HG02840 (cell line): ENCODE data around the gene PUS7.
A peak's percentile ranks its signal among the peaks of the same experiment; 100 is the strongest.
"Not testable (repeated sequence)": the region's sequence is repeated elsewhere in the genome, so short reads cannot be mapped to it uniquely, and the experiment has no call there.

Experiments used
- ATAC-seq: cut with Tn5 transposase; IDR thresholded peaks from one replicate; pipeline ENCODE4 v1.9.1; 2021; ENCODE audit warnings: mild to moderate bottlenecking, moderate library complexity, moderate number of reproducible peaks; ENCODE audit not compliant: unreplicated experiment, low FRiP score

Gene PUS7

DNA sequence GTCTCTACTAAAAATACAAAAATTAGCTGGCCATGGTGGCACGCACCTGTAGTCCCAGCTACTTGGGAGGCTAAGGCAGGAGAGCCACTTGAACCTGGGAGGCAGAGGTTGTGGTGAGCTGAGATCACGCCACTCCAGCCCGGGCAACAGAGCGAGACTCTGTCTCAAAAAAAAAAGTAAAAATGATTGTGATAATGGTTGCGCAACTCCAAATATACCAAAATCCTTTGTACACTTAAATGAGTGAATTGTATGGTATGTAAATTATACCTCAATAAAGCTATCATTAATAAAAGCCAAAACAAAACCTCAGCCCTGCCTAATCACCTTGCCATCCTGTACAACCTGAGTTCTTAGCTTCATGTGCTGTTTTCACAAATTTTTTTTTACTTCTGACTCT is 71.2 kb downstream of the PUS7 start:
- not testable (repeated sequence) for ATAC-seq

DNA sequence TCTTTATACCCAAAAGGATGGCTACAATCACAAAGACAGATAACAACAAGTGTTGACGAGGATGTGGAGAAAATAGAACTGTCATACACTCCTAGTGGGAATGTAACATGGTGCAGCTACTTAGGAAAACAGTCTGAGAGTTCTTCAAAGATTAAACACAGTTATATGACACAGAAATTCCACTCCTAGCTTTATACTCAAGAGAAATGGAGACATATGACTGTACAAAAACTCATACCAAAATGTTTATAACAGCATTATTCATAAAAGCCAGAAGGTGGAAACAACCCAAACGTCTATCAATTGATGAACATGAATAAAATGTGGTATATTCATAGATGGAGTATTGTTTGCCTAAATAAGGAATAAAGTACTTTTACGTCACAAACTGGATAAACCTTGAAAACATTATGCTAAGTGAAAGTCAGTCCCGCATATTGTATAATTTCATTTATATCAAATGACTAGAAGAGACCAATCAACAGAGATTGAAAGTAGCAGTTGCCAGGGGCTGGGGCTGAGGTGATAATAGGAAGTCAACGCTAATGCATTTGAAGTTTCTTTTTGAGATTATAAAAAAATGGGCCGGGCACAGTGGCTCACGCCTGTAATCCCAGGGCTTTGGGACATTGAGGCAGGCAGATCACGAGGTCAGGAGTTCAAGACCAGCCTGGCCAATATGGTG is 71.8 kb downstream of the PUS7 start:
- ATAC-seq: no peak

DNA sequence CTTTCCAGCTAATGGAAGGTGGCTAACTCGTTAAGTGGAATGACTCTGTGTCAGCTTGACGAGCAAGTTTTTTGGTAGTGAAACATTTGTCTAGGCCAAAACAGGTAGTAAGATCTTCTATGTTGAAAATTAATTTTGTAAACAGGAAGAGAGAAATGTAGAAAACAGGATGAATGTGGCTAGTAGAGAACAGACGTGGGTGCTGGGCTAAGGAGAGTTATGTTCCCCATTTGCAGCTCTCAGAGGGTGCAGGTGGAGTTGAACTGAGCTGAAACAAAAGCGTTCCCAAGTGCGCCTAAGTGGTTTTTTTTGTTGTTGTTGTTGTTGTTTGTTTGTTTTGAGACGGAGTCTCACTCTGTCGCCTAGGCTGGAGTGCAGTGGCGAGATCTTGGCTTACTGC is 73.9 kb downstream of the PUS7 start:
- ATAC-seq: peak; percentile 83

DNA sequence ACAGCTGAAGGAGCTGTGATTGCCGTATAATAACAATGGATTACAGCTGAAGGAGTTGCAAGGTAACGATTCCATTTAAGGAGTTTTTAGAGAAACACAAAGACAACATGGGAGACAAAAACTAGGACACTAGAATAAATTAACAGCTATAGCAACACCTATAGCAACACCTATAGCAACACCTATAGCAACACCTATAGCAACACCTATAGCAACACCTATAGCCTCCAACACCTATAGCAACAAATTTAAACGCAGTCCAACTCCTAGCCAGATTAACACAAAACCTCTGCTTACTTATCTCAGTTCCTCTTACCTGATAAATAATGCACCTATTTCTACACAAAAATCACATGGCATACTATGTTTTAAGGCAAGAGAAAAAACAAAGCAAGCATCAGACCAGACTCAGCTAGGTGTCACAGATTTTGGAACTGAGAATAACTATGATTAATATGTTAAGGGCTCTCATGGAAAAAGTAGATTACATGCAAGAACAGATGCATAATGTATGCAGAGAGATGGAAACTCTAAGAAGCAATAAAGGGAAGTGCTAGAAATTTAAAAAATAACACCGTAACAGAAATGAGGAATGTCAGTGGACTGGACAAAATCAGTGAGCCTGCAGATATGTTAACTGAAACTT is 77.6 kb downstream of the PUS7 start:
- no peak for ATAC-seq

DNA sequence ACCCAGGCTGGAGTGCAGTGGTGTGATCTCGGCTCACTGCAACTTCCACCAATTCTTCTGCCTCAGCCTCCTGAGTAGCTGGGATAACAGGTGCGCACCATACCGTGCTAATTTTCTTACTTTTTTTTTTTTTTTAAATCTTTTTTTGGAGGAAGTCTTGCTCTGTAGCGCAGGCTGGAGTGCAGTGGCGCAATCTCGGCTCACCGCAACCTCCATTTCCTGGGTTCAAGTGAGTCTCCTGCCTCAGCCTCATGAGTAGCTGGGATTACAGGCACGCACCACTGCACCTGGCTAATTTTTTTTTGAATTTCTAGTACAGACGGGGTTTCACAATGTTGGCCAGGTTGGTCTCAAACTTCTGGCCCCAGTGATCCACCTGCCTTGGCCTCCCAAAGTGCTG is 79.9 kb downstream of the PUS7 start:
- ATAC-seq: not testable (repeated sequence)

DNA sequence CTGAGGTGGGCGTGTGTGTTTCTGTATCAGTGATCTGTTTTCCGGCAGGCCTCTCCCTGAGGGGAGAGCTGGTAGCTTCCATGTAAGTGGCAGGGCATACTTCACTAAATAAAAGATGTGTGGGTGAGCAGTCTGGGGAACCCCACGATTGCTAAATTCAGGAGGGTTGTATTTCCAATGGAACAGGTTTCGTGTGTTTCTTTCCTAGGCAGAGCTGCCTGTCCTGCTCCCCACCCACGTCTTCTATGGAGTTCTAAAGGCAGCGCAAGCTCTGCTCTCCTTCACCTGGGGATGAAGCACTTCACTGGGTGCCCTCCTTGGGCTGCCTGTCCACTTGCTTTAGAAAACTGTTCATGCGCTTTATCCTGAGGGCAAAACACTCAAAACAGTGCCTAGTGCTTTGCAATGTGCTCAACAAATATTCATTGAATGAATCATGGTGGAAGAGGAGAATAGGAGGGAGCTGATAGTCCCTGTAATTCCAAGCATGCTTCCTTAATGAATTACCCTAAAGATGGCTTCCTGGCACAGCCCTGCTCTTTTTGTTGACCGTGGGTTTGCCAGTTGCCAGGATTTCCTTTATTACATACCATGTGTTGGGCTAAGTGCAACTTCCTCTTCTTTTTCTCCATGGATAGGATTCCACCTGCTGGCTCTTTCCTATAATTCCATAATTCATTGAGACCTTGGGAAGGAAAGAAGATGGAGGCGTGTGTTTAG is 82.7 kb downstream of the PUS7 start:
- ATAC-seq: no peak

DNA sequence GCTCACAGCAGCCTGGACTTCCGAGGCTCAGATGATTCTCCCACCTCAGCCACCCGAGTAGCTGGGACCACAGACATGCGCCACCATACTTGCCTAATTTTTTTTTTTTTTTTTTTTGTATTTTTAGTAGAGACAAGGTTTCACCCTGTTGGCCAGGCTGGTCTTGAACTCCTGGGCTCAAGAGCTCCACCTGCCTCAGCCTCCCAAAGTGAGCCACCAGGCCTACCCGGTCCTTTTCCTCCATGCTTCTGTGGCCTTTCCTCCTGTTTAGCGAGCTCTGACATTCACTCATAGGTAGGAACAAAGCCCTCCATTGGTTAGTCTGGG is 83.3 kb downstream of the PUS7 start:
- no peak for ATAC-seq

DNA sequence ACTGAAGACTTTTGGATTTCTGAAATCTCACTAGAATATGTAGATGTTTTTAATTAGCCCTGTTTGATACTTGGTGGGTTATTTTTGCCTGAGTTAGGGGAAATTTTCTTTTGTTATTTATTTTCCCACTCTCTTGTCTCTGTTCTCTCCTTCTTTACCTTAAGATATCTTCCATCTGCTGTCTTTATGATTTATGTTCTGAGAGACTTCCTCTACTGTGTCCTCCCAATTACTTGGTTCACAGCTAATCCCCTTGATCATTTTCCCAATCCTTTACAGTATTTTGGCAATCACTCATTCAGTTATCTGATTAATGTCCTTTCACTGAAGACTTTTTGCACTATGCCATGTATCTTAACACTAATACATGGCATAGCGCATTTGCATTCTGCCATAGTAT is 83.8 kb downstream of the PUS7 start:
- no peak for ATAC-seq

DNA sequence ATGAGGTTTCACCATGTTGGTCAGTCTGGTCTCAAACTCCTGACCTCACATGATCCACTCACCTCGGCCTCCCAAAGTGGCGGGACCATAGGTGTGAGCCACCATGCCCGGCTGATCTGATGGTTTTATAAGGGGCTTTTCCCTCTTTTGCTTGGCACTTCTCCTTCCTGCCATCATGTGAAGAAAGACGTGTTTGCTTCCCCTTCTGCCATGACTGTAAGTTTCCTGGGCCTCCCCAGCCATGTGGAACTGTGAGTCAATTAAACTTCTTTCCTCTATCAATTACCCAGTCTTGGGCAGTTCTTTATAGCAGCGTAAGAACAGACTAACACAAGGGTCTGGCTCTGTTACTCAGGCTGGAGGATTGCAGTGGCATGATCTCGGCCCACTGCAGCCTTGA is 84.7 kb downstream of the PUS7 start:
- ATAC-seq: not testable (repeated sequence)

DNA sequence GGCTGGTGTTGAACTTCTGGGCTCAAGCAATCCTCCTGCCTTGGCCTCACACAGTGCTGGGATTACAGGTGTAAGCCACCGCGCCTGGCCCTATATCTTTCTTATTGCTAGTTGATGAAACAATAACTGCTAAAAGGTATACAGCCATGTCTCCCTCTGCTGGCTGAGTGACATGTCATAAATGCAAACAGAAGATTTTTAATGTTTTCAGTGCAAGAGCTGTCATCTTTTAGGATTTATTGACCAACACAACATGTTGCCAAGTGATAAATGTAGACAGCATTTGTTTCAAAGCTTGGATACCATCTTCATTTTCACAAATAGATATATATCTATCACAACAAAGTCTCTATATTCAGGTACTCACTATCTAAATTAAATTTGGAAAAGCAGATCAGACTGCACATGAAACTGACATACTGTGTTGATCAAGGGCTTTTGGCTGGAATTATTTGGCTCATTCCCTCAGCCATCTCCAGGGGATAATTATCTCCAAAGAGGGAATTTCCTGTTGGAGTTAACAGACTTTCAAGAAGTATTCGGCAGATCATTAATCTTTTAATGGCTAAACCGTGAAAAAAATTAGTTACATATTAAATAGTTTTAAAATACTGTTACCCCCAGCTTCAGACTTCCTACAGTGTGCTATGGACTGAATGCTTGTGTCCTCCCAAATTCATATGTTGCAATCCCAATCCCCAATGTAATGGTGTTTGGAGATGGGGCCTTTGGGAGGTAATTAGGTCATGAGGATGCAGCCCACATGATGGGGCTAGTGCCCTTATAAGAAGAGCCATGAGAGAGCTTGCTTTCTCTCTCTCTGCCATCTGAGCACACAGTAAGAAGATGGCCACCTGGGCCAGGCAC is 92.1 kb downstream of the PUS7 start:
- no peak for ATAC-seq

DNA sequence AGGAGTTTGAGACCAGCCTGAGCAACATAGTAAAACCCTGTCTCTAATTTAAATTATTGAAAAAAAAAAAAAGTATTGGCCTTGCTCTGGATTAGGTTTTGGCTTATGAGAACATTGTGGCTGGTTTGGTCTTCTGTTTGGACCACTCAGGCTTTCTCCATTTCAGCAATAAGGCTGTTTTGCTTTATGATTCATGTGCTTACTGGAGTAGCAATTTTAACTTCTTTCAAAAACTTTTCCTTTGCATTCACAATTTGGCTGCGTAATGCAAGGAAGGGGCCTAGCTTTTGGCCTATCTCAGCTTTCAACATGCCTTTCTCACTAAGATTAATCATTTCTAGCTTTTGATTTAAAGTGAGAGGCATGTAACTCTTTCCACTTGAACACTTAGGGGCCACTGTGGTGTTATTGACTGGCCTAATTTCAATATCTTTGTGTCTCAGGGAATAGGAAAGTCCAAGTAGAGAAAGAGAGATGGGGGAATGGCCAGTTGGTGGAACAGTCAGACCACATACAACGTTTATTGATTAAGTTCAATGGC is 95.4 kb downstream of the PUS7 start:
- ATAC-seq: no peak

DNA sequence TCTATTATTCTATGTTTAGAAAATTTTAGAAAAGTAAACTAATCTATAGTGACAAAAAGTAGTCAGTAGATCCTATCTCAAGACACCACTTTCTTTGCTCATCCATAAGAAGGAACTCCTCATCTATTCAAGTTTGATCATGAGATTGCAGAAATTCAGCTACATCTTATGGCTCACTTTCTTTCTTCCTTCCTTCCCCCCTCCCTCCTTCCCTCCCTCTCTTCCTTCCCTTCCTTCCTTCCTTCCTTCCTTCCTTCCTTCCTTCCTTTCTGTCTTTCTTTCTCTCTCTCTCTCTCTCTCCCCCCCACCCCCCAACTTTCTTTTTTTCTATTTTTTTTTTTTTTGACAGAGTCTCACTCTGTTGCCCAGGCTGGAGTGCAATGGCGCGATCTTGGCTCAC is 98.1 kb downstream of the PUS7 start:
- no peak for ATAC-seq

DNA sequence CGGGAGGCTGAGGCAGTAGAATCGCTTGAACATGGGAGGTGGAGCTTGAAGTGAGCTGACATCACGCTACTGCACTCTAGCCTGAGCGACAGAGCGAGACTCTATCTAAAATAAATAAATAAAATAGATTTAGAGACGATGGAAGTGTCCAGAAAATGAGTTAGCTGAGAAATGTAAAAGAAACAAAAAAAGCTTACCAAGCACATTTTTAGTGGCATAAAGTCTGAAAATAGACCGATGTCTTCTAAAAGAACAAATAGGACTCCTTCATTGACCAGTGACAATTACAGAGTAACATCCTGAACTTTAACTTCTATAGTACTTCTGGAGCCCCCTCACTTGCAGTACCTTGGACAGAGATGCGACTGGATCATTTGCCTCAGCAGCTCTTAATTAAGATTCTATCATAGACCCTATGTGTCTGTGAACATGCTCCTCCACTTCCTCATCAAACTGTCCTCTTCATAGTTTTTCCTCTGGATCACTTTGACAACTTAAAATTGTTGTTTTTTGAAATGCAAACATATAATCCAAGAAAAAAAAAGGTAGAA is 108.1 kb downstream of the PUS7 start:
- no peak for ATAC-seq

DNA sequence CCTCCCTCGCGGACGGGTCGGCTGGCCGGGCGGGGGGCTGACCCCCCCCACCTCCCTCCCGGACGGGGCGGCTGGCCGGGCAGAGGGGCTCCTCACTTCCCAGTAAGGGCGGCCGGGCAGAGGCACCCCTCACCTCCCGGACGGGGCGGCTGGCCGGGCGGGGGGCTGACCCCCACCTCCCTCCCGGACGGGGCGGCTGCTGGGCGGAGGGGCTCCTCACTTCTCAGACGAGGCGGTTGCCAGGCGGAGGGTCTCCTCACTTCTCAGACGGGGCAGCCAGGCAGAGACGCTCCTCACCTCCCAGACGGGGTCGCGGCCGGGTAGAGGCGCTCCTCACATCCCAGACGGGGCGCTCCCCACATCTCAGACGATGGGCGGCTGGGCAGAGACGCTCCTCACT is 111.3 kb downstream of the PUS7 start:
- not testable (repeated sequence) for ATAC-seq

DNA sequence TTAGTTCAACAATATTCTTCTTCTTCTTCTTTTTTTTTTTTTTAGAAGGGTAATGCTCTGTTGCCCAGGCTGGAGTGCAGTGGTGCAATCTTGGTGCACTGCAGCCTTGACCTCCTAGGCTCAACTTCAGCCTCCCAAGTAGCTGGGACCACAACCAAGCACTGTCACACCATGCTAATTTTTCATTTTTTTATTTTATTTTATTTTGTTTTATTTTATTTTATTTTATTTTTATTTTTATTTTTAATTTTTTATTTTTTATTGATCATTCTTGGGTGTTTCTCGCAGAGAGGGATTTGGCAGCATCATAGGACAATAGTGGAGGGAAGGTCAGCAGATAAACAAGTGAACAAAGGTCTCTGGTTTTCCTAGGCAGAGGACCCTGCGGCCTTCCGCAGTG is 112.3 kb downstream of the PUS7 start:
- not testable (repeated sequence) for ATAC-seq

DNA sequence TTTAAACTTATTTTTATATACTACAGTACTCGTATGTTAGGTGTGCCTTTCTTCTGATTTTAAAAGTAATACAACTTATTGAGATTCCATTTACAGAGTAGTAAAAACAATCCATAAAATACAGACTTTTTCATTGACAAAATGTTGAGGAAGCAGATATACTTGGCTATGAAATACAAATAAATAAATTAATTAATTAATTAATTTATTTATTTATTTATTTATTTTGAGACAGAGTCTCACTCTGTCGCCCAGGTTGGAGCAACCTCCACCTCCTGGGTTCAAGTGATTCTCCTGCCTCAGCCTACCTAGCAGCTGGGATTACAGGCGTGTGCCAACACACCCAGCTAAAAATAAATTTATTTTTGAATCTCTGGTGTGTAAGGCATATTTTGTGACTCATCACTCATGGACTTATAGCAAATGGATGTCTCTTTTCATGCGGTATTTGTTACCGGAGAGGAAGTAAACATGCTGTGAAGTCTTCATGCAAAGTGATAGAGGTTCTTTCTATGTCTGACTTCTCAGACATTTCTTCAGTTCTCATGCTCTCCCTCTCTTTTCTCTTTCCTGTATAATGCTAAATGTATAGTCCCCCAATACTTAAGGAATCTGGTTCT is 113.2 kb downstream of the PUS7 start:
- ATAC-seq: no peak
